HL-60 (cell line): ENCODE measurements around the gene SOCS6.

Experiments used
- DNase-seq, 2 experiments: peaks; one replicate each; pipeline ENCODE4 v3.0.0-alpha.2; 2010 to 2020; ENCODE audit warnings: low read depth in 1 of 2, low spot score in 1 of 2
- H3K27ac ChIP-seq: fragments of 250-450 bp; sonication (Bioruptor Pico); replicated peaks from 2 replicates; pipeline ENCODE4 v1.5.1; 2020; ENCODE audit warnings: mild to moderate bottlenecking, moderate library complexity
- H3K27me3 ChIP-seq: fragments of 250-450 bp; sonication (Bioruptor Pico); 2 replicates; pipeline ENCODE4 v1.5.1; 2021; ENCODE audit warnings: mild to moderate bottlenecking, moderate library complexity; ENCODE audit not compliant: insufficient read depth, poor library complexity, severe bottlenecking
- H3K4me3 ChIP-seq: replicated peaks from 2 replicates; pipeline ENCODE4 v1.5.1; 2011; ENCODE audit warnings: mild to moderate bottlenecking, control low read depth, low read length; ENCODE audit not compliant: insufficient read depth
- GABPA ChIP-seq: IDR thresholded peaks from 2 replicates; pipeline ENCODE4 v1.6.1; 2012; ENCODE audit warnings: low read depth
- POLR2AphosphoS5 ChIP-seq: IDR thresholded peaks from 2 replicates; pipeline ENCODE4 v1.6.1; 2012; ENCODE audit warnings: low read depth
- SPI1 ChIP-seq: IDR thresholded peaks from 2 replicates; pipeline ENCODE4 v1.6.1; 2012; ENCODE audit warnings: low read depth, mild to moderate bottlenecking, borderline replicate concordance
- TF ChIP-seq, protein P1 (sequence below): IDR thresholded peaks from one replicate; pipeline ENCODE4 v1.5.1; 2011; ENCODE audit warnings: low read length, control low read depth, inconsistent platforms; ENCODE audit not compliant: insufficient read depth
- TF ChIP-seq, protein P2 (sequence below): IDR thresholded peaks from 2 replicates; pipeline ENCODE4 v1.6.1; 2012; ENCODE audit warnings: low read depth; ENCODE audit not compliant: insufficient replicate concordance

Gene SOCS6

DNA sequence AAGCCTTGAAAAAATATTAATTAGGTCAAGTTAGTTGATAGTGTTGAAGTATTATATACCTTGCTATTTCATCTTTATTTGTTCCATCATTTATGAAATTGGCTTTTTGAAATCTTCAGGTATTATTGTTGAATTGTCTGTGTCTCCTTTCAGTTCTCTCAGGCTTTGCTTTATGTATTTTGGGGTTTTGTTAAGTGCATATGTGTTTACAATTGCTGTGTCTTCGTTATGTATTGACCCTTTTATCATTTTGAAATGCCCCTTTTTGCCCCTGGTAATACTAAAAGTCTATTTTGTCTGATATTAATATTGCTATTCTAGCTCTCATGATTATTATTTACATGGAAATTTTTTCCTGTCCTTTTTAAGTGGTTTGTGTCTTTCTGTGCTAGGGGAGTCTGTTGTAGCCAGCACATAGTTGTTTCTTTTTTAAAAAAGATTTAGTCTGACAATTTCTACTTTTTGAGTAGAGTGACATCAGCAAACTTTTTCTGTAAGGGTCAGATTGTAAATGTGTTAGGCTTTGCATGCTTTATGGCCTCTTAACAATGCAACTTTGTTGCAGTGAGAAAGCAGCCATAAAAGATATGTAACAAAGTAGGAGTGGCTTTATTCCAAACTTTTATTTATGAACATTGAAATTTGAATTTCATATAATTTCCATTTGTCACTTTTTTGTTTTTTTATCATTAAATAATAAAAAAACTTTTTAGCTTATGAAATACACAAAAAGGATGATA, 19.9 kb downstream of the SOCS6 start:
- H3K4me3 ChIP-seq, result no peak overlapping the region
- TF ChIP-seq SPI1 (no peak), POLR2AphosphoS5 (no peak)
- TF ChIP-seq, protein P1, sequence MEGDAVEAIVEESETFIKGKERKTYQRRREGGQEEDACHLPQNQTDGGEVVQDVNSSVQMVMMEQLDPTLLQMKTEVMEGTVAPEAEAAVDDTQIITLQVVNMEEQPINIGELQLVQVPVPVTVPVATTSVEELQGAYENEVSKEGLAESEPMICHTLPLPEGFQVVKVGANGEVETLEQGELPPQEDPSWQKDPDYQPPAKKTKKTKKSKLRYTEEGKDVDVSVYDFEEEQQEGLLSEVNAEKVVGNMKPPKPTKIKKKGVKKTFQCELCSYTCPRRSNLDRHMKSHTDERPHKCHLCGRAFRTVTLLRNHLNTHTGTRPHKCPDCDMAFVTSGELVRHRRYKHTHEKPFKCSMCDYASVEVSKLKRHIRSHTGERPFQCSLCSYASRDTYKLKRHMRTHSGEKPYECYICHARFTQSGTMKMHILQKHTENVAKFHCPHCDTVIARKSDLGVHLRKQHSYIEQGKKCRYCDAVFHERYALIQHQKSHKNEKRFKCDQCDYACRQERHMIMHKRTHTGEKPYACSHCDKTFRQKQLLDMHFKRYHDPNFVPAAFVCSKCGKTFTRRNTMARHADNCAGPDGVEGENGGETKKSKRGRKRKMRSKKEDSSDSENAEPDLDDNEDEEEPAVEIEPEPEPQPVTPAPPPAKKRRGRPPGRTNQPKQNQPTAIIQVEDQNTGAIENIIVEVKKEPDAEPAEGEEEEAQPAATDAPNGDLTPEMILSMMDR, result no peak
- no peaks in the 10 kb centered on the region for H3K27me3 ChIP-seq
- no peak for DNase-seq
- H3K27ac ChIP-seq, result no peak overlapping the region

DNA sequence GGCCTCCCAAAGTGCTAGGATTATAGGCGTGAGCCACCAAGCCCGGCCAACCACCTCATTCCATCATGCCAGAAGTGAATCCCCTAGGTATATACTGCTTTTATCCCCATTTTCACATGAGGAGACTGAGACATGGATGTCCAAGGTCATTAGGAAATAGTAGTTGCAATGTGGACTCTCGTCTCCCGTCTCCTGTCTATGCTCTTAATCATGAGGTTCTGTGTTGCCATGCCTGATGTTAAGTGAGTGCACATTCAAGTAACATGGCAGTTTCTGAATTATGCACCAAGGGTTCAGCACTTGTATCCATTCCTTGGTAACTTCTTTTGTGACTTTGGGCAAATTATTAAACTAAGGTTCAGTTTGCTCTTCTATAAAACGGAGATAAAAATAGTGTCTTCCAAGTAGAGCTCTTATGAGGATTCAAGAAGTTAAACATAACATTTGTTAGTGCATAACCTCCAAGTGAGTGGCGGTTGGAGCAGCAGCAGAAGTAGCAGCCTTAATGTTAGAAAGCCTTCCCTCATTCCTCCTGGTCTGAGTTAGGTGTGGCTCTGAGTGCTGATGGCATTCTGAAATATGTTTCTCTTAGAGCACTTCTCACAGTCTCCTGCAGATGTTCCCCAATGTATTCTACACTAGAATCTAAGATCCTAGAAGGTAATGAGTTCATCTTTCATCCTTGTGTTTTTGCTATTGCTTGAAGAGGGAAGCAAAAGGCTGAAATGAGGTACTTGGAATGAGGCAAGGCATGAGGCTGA, 21.9 kb downstream of the SOCS6 start:
- no peak overlapping the region for H3K4me3 ChIP-seq
- no peaks in the 10 kb centered on the region for H3K27me3 ChIP-seq
- TF ChIP-seq GABPA, result no peak
- TF ChIP-seq, protein P1, result no peak
- TF ChIP-seq POLR2AphosphoS5, result no peak
- TF ChIP-seq, protein P2, sequence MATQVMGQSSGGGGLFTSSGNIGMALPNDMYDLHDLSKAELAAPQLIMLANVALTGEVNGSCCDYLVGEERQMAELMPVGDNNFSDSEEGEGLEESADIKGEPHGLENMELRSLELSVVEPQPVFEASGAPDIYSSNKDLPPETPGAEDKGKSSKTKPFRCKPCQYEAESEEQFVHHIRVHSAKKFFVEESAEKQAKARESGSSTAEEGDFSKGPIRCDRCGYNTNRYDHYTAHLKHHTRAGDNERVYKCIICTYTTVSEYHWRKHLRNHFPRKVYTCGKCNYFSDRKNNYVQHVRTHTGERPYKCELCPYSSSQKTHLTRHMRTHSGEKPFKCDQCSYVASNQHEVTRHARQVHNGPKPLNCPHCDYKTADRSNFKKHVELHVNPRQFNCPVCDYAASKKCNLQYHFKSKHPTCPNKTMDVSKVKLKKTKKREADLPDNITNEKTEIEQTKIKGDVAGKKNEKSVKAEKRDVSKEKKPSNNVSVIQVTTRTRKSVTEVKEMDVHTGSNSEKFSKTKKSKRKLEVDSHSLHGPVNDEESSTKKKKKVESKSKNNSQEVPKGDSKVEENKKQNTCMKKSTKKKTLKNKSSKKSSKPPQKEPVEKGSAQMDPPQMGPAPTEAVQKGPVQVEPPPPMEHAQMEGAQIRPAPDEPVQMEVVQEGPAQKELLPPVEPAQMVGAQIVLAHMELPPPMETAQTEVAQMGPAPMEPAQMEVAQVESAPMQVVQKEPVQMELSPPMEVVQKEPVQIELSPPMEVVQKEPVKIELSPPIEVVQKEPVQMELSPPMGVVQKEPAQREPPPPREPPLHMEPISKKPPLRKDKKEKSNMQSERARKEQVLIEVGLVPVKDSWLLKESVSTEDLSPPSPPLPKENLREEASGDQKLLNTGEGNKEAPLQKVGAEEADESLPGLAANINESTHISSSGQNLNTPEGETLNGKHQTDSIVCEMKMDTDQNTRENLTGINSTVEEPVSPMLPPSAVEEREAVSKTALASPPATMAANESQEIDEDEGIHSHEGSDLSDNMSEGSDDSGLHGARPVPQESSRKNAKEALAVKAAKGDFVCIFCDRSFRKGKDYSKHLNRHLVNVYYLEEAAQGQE, result no peak
- DNase-seq, result no peak
- no peak overlapping the region for H3K27ac ChIP-seq

DNA sequence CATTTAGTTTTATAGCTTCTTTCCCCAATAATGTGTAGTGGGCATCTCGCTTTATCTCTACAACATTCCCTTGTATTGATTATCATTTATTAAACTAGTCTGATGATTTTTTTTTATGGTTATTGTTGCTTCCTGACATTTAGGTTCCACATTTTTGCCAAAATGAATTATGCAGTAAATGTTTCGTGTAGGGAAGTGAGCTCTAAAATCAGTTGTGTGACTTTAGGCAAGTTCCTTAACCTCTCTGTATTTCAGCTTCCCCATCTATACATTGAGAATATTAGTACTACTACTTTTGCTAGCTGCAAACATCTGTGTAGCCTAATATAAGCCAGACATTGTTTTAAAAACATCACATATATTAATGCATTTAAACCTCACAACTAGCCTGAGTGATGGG, 22.9 kb downstream of the SOCS6 start:
- Histone ChIP-seq H3K27me3 (no peaks in the 10 kb centered on the region), H3K4me3 (no peak overlapping the region), H3K27ac (no peak overlapping the region)
- TF ChIP-seq SPI1, result 0 out of 2 replicates have a peak, but pooled peaks have one; percentile 13
- TF ChIP-seq, protein P1, result no peak
- TF ChIP-seq, protein P2, result no peak
- no peak for DNase-seq
